Breast epithelium (tissue), 4 donors: ENCODE data around the gene CCT4. TPM values are rescaled to one million over a fixed set of nuclear protein-coding genes. Genes with fewer than 3 reads are reported as not detected.
A peak's percentile ranks its signal among the peaks of the same experiment; 100 is the strongest.
"Not testable (repeated sequence)": the region's sequence is repeated elsewhere in the genome, so short reads cannot be mapped to it uniquely, and the experiment has no call there.

ENCODE experiments used
- DNase-seq, 2 donors: peaks; one replicate each; pipeline ENCODE4 v3.0.0-alpha.2; 2019; ENCODE audit warnings: low spot score in 2 of 2
- H3K27ac ChIP-seq, 2 donors: fragments of 200-600 bp; sonication (generic) in 1 of 2; one replicate each; pipeline ENCODE4 v1.5.1; 2016 to 2019; ENCODE audit warnings: mild to moderate bottlenecking in 1 of 2
- H3K27me3 ChIP-seq, 2 donors: fragments of 200-600 bp; sonication (generic) in 1 of 2; one replicate each; pipeline versions ENCODE4 v1.5.1 to v1.6.0; 2017 to 2019; ENCODE audit warnings: control low read depth in 1 of 2, mild to moderate bottlenecking in 1 of 2
- H3K36me3 ChIP-seq: fragments of 200-600 bp; one replicate; pipeline ENCODE4 v1.5.1; 2019
- H3K4me1 ChIP-seq, 2 donors: fragments of 200-600 bp; sonication (generic); one replicate each; pipeline ENCODE4 v1.5.1; 2016 to 2019; ENCODE audit warnings: control low read depth in 1 of 2
- H3K4me3 ChIP-seq, 3 donors: fragments of 200-600 bp; sonication (generic); 1 replicate in 2 of 3; 2 replicates in 1 of 3; pipeline ENCODE4 v1.5.1; 2016 to 2019; ENCODE audit warnings: mild to moderate bottlenecking in 3 of 3, moderate library complexity in 2 of 3
- H3K9me3 ChIP-seq, 2 donors: fragments of 200-600 bp; sonication (generic) in 1 of 2; one replicate each; pipeline ENCODE4 v1.5.1; 2016 to 2019; ENCODE audit warnings: control low read depth in 1 of 2
- CTCF ChIP-seq, 3 donors: fragments of 450-650 bp; IDR thresholded peaks; one replicate each; pipeline ENCODE4 v1.5.1; 2016 to 2017; ENCODE audit warnings: antibody characterized with exemption in 3 of 3, mild to moderate bottlenecking in 3 of 3, moderate library complexity in 3 of 3
- POLR2A ChIP-seq: fragments of 450-650 bp; IDR thresholded peaks from one replicate; pipeline ENCODE4 v1.6.1; 2016; ENCODE audit warnings: antibody characterized with exemption, mild to moderate bottlenecking, moderate library complexity
- POLR2AphosphoS5 ChIP-seq, 3 donors: sonication (generic); formaldehyde crosslinking; IDR thresholded peaks; one replicate each; pipeline ENCODE4 v1.6.1; 2017; ENCODE audit warnings: antibody characterized with exemption in 3 of 3
- intact Hi-C: fragments of 100-400 bp; cut with DNase I; formaldehyde crosslinking; loops from one replicate; pipeline ENCODE4 v1.15.1; 2023; ENCODE audit warnings: low total_unique reads
- total RNA-seq, 3 donors: library from RNA; depleted of rRNA; stranded (reverse); fragments of >200 nt; gene quantifications; one replicate each; pipeline ENCODE4 v1.1.0, GENCODE V29; 2016

CCT4 gene
- total RNA-seq, 3 donors from 2014 or later: 73.3 to 119 (median 82.9) TPM

DNA sequence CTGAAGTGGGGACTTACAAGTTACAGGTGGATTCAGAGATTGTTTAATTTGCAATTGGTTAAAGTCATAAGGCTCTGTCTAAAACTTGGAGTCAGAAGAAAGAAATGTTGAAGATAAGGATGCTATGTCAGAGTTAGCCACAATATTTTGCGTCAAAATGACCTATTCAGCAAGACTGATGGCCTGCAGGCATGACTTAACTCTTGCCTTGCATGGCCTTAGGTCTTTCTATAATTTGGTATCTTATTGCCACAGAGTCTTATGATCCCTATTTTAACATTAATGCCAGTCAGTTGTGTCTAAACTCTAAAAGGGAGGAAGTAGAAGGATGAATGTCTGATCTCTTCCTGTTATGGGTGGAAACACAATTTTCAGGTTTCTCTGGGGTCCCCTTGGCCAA, 11.8 kb upstream of the CCT4 start:
- Histone ChIP-seq H3K9me3 (no peaks in the 10 kb centered on the region), H3K4me3 (no peak overlapping the region), H3K36me3 (no peaks in the 10 kb centered on the region), H3K27me3 (no peaks in the 10 kb centered on the region), H3K4me1 (no peaks in the 10 kb centered on the region), H3K27ac (no peak overlapping the region)
- intact Hi-C loops: no loop called here
- no peak for DNase-seq
- TF ChIP-seq POLR2A: no peak
- TF ChIP-seq POLR2AphosphoS5 (IDR thresholded peaks at IDR 0.05): no peak
- TF ChIP-seq CTCF (IDR thresholded peaks at IDR 0.05): no peak

GRCh38 chr2:61898810-61899209, 10.4 kb upstream of the CCT4 start:
- Histone ChIP-seq H3K27ac (no peak overlapping the region), H3K36me3 (no peaks in the 10 kb centered on the region), H3K9me3 (no peaks in the 10 kb centered on the region), H3K4me3 (no peak overlapping the region), H3K4me1 (no peaks in the 10 kb centered on the region), H3K27me3 (no peaks in the 10 kb centered on the region)
- TF ChIP-seq POLR2AphosphoS5 (IDR thresholded peaks at IDR 0.05) (no peak), CTCF (IDR thresholded peaks at IDR 0.05) (no peak), POLR2A (no peak)
- DNase-seq: no peak
- intact Hi-C loops: no loop called here

DNA sequence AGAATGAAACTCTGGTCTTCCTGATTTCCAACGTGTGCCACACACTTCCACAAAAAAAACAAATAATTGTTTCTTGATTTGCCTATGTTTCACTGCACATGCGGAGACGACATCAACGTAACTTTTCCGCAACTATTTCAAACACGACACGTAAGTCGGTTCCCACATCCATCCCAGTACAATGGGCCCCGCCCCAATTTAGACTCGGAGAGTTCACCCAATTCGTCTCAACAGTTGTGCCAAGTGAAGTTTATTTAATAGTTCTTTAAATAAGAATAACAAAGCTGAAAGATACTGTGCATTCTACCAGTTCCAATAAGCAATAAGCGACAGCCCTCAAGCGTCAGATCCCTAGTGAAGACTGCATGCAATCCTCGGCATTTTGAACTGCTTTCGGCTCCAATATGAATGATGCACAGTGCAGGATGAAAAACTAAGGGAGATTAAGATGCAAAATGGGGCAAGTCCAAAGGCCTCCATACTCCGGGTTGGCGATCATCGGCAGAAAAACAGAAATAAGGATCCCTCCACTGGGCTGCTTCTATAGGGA, 664 bp downstream of the CCT4 start:
- intact Hi-C loops: no loop called here
- TF ChIP-seq CTCF (IDR thresholded peaks at IDR 0.05) (no peak), POLR2A (no peak), POLR2AphosphoS5 (IDR thresholded peaks at IDR 0.05) (no peak)
- DNase-seq: no peak

DNA sequence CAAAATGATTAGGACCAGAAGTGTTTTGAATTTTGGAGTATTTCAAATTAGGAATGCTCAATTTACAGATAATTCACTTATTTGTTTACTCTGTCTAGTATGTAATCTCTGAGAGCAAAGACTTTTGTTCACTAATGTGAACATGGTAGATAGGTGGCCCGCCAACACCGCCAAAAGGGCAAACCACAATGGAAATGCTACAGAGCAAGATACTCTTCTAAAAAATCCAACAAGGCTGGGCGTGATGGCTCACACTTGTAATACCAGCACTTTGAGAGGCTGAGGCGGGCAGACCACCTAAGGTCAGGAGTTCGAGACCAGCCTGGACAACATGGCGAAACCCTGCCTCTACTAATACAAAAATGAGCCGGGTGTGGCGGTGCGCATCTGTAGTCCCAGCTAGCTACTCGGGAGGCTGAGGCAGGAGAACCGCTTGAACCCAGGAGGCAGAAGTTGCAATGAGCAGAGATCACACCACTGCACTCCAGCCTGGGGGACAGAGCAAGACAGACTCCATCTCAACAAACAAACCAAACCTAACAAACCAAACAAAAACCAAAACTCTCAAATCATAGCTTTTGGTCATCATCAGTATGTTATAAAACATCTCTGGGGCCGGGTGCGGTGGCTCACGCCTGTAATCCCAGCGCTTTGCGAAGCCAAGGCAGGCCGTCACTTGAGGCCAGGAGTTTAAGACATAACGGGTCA, 2.4 kb downstream of the CCT4 start:
- Histone ChIP-seq H3K36me3 (no peaks in the 10 kb centered on the region), H3K27me3 (no peaks in the 10 kb centered on the region), H3K27ac (no peak overlapping the region), H3K4me1 (peaks cover 0 to 10% of the 10 kb centered on the region in 2 donors), H3K9me3 (no peaks in the 10 kb centered on the region), H3K4me3 (peak overlapping the region in 1 of 3 donors; percentile 94)
- intact Hi-C loops: no loop called here
- TF ChIP-seq POLR2AphosphoS5 (IDR thresholded peaks at IDR 0.05) (no peak), POLR2A (no peak)
- no peak for DNase-seq

More for the DNA sequence above, 664 bp downstream of the CCT4 start:
- Histone ChIP-seq H3K36me3 (no peaks in the 10 kb centered on the region), H3K27me3 (no peaks in the 10 kb centered on the region), H3K4me1 (peaks cover 0 to 10% of the 10 kb centered on the region in 2 donors), H3K4me3 (peak overlapping the region; percentile 79 to 94 (median 92)), H3K27ac (peak overlapping the region; percentile 96 to 98), H3K9me3 (no peaks in the 10 kb centered on the region)

DNA sequence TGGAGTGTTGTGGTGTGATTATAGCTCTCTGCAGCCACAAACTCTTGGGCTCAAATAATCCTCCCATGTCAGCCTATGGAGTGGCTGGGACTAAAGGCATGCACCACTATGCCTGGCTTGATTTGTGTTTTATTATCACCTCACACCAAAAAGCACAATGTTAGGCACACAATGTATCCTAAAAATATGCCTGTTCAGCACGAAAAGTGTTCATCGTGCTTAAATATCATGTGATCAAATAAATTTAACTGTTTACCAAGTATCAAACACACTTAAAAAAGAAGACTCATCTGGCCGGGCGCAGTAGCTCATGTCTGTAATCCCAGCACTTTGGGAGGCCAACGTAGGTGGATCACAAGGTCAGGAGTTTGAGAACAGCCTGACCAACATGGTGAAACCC, 5.6 kb downstream of the CCT4 start:
- no peak overlapping the region for H3K4me3 ChIP-seq
- DNase-seq: no peak
- H3K27ac ChIP-seq: no peak overlapping the region
- intact Hi-C loops: no loop called here
- H3K27me3 ChIP-seq: no peaks in the 10 kb centered on the region
- peaks cover 9% of the 10 kb centered on the region for H3K36me3 ChIP-seq
- peaks cover 0 to 10% of the 10 kb centered on the region in 2 donors for H3K4me1 ChIP-seq
- TF ChIP-seq CTCF (IDR thresholded peaks at IDR 0.05): no peak
- no peak for TF ChIP-seq POLR2AphosphoS5 (IDR thresholded peaks at IDR 0.05)
- no peak for TF ChIP-seq POLR2A
- H3K9me3 ChIP-seq: no peaks in the 10 kb centered on the region

DNA sequence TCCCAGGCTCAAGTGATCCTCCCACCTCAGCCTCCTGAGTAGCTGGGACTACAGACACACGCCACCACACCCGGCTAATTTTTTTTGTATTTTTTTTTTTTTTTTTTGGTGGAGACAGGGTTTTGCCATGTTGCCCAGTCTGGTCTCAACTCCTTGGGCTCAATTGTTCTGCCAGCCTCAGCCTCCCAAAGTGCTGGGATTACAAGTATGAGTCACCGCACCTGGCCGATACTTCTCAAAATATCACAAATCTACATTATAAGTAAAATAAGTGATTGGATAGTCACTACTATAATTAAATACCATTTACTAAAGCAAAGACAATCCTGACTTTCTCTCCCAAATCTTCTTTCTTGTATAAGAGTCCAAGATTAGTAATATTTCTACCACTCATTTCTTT, 9.1 kb downstream of the CCT4 start:
- intact Hi-C loops, H3K4me1 ChIP-seq, DNase-seq, H3K36me3 ChIP-seq, H3K27ac ChIP-seq, H3K27me3 ChIP-seq, H3K4me3 ChIP-seq, H3K9me3 ChIP-seq: not testable (repeated sequence)
